Activated naive CD8-positive, alpha-beta T cell (primary cell): ENCODE data around the gene TMEM144.

Experiments used
- H3K27ac Mint-ChIP-seq: one replicate; pipeline ENCODE4 v1.8.0; 2021; ENCODE audit warnings: mixed read lengths
- H3K27me3 Mint-ChIP-seq: one replicate; pipeline ENCODE4 v1.8.0; 2021; ENCODE audit warnings: mixed read lengths
- H3K36me3 Mint-ChIP-seq: one replicate; pipeline ENCODE4 v1.8.0; 2021; ENCODE audit warnings: mixed read lengths
- H3K4me1 Mint-ChIP-seq: one replicate; pipeline ENCODE4 v1.8.0; 2021; ENCODE audit warnings: low read depth, mixed read lengths
- H3K4me3 Mint-ChIP-seq: one replicate; pipeline ENCODE4 v1.8.0; 2021; ENCODE audit warnings: mild to moderate bottlenecking, mixed read lengths
- H3K9me3 Mint-ChIP-seq: one replicate; pipeline ENCODE4 v1.8.0; 2021; ENCODE audit warnings: low read depth, mixed read lengths

The TMEM144 gene

GRCh38 chr4:158176776-158177175 is 33.5 kb upstream of the TMEM144 start:
- H3K4me1 Mint-ChIP-seq, result peaks cover 3% of the 10 kb centered on the region
- peaks cover 9% of the 10 kb centered on the region for H3K27me3 Mint-ChIP-seq
- H3K27ac Mint-ChIP-seq, result no peak overlapping the region
- no peak overlapping the region for H3K4me3 Mint-ChIP-seq
- no peaks in the 10 kb centered on the region for H3K36me3 Mint-ChIP-seq
- no peaks in the 10 kb centered on the region for H3K9me3 Mint-ChIP-seq

- Mint-ChIP-seq H3K4me1 (no peaks in the 10 kb centered on the region), H3K27ac (no peak overlapping the region), H3K4me3 (no peak overlapping the region), H3K27me3 (peaks cover 3% of the 10 kb centered on the region), H3K36me3 (no peaks in the 10 kb centered on the region), H3K9me3 (no peaks in the 10 kb centered on the region)
Observed at GRCh38 chr4:158179465-158179864, 30.8 kb upstream of the TMEM144 start.

- Mint-ChIP-seq H3K4me3 (no peak overlapping the region), H3K27ac (no peak overlapping the region), H3K4me1 (no peaks in the 10 kb centered on the region), H3K27me3 (peaks cover 1% of the 10 kb centered on the region), H3K36me3 (no peaks in the 10 kb centered on the region), H3K9me3 (no peaks in the 10 kb centered on the region)
Observed at GRCh38 chr4:158181906-158182305, 28.4 kb upstream of the TMEM144 start.

- Mint-ChIP-seq H3K4me3 (no peak overlapping the region), H3K27ac (no peak overlapping the region), H3K4me1 (no peaks in the 10 kb centered on the region), H3K9me3 (no peaks in the 10 kb centered on the region), H3K36me3 (no peaks in the 10 kb centered on the region), H3K27me3 (peaks cover 1% of the 10 kb centered on the region)
Observed at GRCh38 chr4:158182736-158183135, 27.6 kb upstream of the TMEM144 start.

- Mint-ChIP-seq H3K9me3 (no peaks in the 10 kb centered on the region), H3K4me3 (no peak overlapping the region), H3K27ac (no peak overlapping the region), H3K36me3 (no peaks in the 10 kb centered on the region), H3K27me3 (peaks cover 4% of the 10 kb centered on the region), H3K4me1 (no peaks in the 10 kb centered on the region)
Observed at GRCh38 chr4:158186815-158187214, 23.5 kb upstream of the TMEM144 start.

GRCh38 chr4:158189422-158189821 is 20.9 kb upstream of the TMEM144 start:
- Mint-ChIP-seq H3K4me1 (peaks cover 2% of the 10 kb centered on the region), H3K36me3 (no peaks in the 10 kb centered on the region)

GRCh38 chr4:158190718-158191117 is 19.6 kb upstream of the TMEM144 start:
- no peaks in the 10 kb centered on the region for H3K36me3 Mint-ChIP-seq

More at GRCh38 chr4:158189422-158189821, 20.9 kb upstream of the TMEM144 start:
- H3K9me3 Mint-ChIP-seq, result no peaks in the 10 kb centered on the region
- peaks cover 6% of the 10 kb centered on the region for H3K27me3 Mint-ChIP-seq
- no peak overlapping the region for H3K4me3 Mint-ChIP-seq
- no peak overlapping the region for H3K27ac Mint-ChIP-seq

GRCh38 chr4:158192439-158193158 is 17.7 kb upstream of the TMEM144 start:
- no peak overlapping the region for H3K4me3 Mint-ChIP-seq
- peaks cover 2% of the 10 kb centered on the region for H3K4me1 Mint-ChIP-seq
- H3K36me3 Mint-ChIP-seq, result no peaks in the 10 kb centered on the region
- H3K27ac Mint-ChIP-seq, result no peak overlapping the region
- peaks cover 6% of the 10 kb centered on the region for H3K27me3 Mint-ChIP-seq
- no peaks in the 10 kb centered on the region for H3K9me3 Mint-ChIP-seq

More at GRCh38 chr4:158190718-158191117, 19.6 kb upstream of the TMEM144 start:
- H3K27me3 Mint-ChIP-seq, result peaks cover 6% of the 10 kb centered on the region
- H3K27ac Mint-ChIP-seq, result no peak overlapping the region
- no peaks in the 10 kb centered on the region for H3K9me3 Mint-ChIP-seq
- H3K4me1 Mint-ChIP-seq, result peaks cover 2% of the 10 kb centered on the region
- H3K4me3 Mint-ChIP-seq, result no peak overlapping the region

- Mint-ChIP-seq H3K4me1 (peaks cover 2% of the 10 kb centered on the region), H3K9me3 (no peaks in the 10 kb centered on the region), H3K27ac (no peak overlapping the region), H3K27me3 (peaks cover 6% of the 10 kb centered on the region), H3K4me3 (no peak overlapping the region), H3K36me3 (no peaks in the 10 kb centered on the region)
Observed at GRCh38 chr4:158193171-158193749, 17.0 kb upstream of the TMEM144 start.

- Mint-ChIP-seq H3K27me3 (peaks cover 6% of the 10 kb centered on the region), H3K9me3 (no peaks in the 10 kb centered on the region), H3K36me3 (no peaks in the 10 kb centered on the region), H3K4me3 (no peak overlapping the region), H3K4me1 (peaks cover 2% of the 10 kb centered on the region), H3K27ac (no peak overlapping the region)
Observed at GRCh38 chr4:158195297-158195696, 15.0 kb upstream of the TMEM144 start.

- Mint-ChIP-seq H3K27ac (no peak overlapping the region), H3K4me3 (no peak overlapping the region), H3K36me3 (no peaks in the 10 kb centered on the region), H3K4me1 (peaks cover 2% of the 10 kb centered on the region), H3K9me3 (no peaks in the 10 kb centered on the region), H3K27me3 (peaks cover 3% of the 10 kb centered on the region)
Observed at GRCh38 chr4:158197194-158197776, 13.0 kb upstream of the TMEM144 start.

- no peaks in the 10 kb centered on the region for H3K4me1 Mint-ChIP-seq
- no peaks in the 10 kb centered on the region for H3K9me3 Mint-ChIP-seq
- H3K27ac Mint-ChIP-seq, result no peak overlapping the region
- no peak overlapping the region for H3K4me3 Mint-ChIP-seq
- no peaks in the 10 kb centered on the region for H3K36me3 Mint-ChIP-seq
- H3K27me3 Mint-ChIP-seq, result peaks cover 2% of the 10 kb centered on the region
Observed at GRCh38 chr4:158200214-158200613, 10.1 kb upstream of the TMEM144 start.

- Mint-ChIP-seq H3K4me3 (no peak overlapping the region), H3K4me1 (no peaks in the 10 kb centered on the region)
Observed at GRCh38 chr4:158201322-158201721, 9.0 kb upstream of the TMEM144 start.

GRCh38 chr4:158201876-158202275 is 8.4 kb upstream of the TMEM144 start:
- Mint-ChIP-seq H3K36me3 (no peaks in the 10 kb centered on the region), H3K27ac (no peak overlapping the region), H3K9me3 (peaks cover 5% of the 10 kb centered on the region), H3K4me1 (no peaks in the 10 kb centered on the region), H3K27me3 (peaks cover 3% of the 10 kb centered on the region), H3K4me3 (no peak overlapping the region)

More at GRCh38 chr4:158201322-158201721, 9.0 kb upstream of the TMEM144 start:
- no peaks in the 10 kb centered on the region for H3K36me3 Mint-ChIP-seq
- peaks cover 3% of the 10 kb centered on the region for H3K27me3 Mint-ChIP-seq
- H3K9me3 Mint-ChIP-seq, result peaks cover under 1% of the 10 kb centered on the region
- no peak overlapping the region for H3K27ac Mint-ChIP-seq

GRCh38 chr4:158202481-158202880 is 7.8 kb upstream of the TMEM144 start:
- H3K27ac Mint-ChIP-seq, result no peak overlapping the region
- no peaks in the 10 kb centered on the region for H3K4me1 Mint-ChIP-seq
- peaks cover 5% of the 10 kb centered on the region for H3K9me3 Mint-ChIP-seq
- no peak overlapping the region for H3K4me3 Mint-ChIP-seq
- no peaks in the 10 kb centered on the region for H3K36me3 Mint-ChIP-seq
- peaks cover 3% of the 10 kb centered on the region for H3K27me3 Mint-ChIP-seq
